Measurements from ENCODE around the gene SKI. TPM values are rescaled to one million over a fixed set of nuclear protein-coding genes. Genes with fewer than 3 reads are reported as not detected.

SKI gene
- total RNA-seq, 2 experiments from 2014 or later: 4.7 to 11.7 TPM

DNA sequence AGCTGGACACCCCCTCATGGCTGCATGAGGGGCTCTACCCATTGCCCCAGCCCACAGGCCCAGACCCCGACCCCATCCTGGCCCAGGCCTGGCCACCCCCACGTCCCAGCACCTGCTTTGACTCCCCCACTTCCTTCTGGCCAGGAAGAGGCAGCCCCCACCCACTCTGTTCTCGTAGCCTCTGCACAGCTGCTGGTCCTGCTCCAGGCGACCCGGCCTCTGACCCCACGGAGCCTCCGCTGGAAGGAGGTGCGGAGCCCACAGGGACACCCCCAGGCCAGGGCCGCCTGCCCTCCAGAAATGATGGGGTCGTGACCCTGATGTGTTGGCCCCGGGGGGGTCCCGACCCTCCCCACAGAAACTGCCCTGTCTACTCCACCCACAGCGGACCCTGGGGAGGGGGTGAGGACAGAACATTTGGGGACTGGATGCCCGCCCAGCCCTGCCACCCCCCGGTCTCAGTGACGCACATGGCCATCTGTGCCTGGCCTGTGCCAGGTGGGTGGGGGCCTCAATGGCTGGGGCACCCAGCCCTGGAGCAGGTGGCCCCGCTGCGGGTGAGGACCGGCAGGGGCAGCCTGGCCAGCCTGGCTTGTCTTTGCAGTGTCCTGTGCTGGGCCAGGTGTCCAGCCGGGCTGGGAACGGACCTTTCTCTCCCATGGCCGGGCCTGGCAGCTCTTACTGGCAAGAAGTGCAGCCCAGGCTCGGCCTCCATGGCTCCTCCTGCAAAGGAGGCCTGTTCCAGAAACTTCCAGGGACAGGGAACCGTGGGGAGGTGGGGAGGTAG, 84.6 kb downstream of the SKI start:
- Histone ChIP-seq H3K4me1 (ENCODE audit: insufficient read depth, low read length, poor library complexity, severe bottlenecking) (peaks cover 3% of the 10 kb centered on the region), H4K20me1 (ENCODE audit: insufficient read depth, low read length) (no peaks in the 10 kb centered on the region), H3K4me2 (ENCODE audit: low read length) (no peak overlapping the region), H3K27ac (ENCODE audit: low read depth, low read length, poor library complexity, severe bottlenecking) (no peak overlapping the region), H3K36me3 (ENCODE audit: insufficient read depth, low read length) (no peaks in the 10 kb centered on the region), H3K4me3 (ENCODE audit: low read depth, low read length, poor library complexity, severe bottlenecking) (no peak overlapping the region), H2AFZ (ENCODE audit: low read length) (no peak overlapping the region), H3K9me2 (ENCODE audit: insufficient read depth, low read length) (no peaks in the 10 kb centered on the region), H3K79me2 (ENCODE audit: insufficient read depth, low read depth, low read length) (no peaks in the 10 kb centered on the region), H3K9me3 (ENCODE audit: low read length) (no peaks in the 10 kb centered on the region)
- TF ChIP-seq EZH2phosphoT487 (IDR thresholded peaks at IDR 0.05; ENCODE audit: borderline replicate concordance, low read depth, low read length): no peak
- TF ChIP-seq, protein P1, sequence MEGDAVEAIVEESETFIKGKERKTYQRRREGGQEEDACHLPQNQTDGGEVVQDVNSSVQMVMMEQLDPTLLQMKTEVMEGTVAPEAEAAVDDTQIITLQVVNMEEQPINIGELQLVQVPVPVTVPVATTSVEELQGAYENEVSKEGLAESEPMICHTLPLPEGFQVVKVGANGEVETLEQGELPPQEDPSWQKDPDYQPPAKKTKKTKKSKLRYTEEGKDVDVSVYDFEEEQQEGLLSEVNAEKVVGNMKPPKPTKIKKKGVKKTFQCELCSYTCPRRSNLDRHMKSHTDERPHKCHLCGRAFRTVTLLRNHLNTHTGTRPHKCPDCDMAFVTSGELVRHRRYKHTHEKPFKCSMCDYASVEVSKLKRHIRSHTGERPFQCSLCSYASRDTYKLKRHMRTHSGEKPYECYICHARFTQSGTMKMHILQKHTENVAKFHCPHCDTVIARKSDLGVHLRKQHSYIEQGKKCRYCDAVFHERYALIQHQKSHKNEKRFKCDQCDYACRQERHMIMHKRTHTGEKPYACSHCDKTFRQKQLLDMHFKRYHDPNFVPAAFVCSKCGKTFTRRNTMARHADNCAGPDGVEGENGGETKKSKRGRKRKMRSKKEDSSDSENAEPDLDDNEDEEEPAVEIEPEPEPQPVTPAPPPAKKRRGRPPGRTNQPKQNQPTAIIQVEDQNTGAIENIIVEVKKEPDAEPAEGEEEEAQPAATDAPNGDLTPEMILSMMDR (conservative IDR thresholded peaks at IDR 0.05; ENCODE audit: low read length): no peak
- intact Hi-C loops (cut with micrococcal nuclease; ENCODE audit: unreplicated experiment): no loop called here
- ChIA-PET CTCF (ENCODE audit: unreplicated experiment) (interaction anchor here (0.7 kb wide), 1 partner anchor 882 kb away, joined by 3 read pairs; no protein-coding TSS in a partner anchor), POLR2A (interaction anchor here (0.6 kb wide), 1 partner anchor 87 kb away, joined by 3 read pairs; no protein-coding TSS in a partner anchor)
- no TSS peak for BruUV-seq (replicated peaks)
- DNase-seq (ENCODE audit: low spot score): no peak

DNA sequence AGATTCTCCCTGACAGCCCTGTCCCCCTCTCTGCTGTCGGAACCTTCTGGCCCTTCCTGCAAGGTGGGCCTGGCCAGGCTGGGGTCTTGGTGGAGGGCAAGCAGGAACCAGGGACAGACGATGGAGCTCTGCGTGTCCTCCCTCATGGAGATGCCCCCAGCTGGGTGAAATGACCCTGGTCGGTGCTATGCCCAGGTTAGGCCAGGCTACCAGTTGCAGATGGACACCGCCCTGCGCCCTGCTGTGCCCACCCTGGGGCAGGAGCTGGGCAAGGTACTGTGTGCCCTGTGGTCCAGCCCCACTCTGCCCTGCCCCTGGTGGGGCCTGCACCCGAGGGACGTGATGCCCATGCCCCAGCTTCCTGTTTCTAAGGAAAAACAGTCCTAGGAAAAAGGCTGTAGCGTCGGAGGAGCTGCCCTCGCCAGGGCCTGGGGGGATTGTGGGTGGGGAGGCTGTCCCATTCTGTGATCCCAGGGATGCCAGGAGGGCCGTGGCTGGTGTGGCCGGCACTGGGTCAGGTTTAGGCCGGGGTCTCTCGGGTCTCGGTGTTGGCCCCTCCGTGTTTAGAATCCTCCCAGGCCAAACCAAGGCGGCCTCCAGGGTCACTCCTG, 85.6 kb downstream of the SKI start:
- intact Hi-C loops (cut with micrococcal nuclease; ENCODE audit: unreplicated experiment): no loop called here
- ChIA-PET CTCF (ENCODE audit: unreplicated experiment) (no interaction called here), POLR2A (no interaction called here)
- Histone ChIP-seq H3K4me2 (ENCODE audit: low read length) (no peak overlapping the region), H3K4me1 (ENCODE audit: insufficient read depth, low read length, poor library complexity, severe bottlenecking) (peaks cover 3% of the 10 kb centered on the region), H3K9me3 (ENCODE audit: low read length) (no peaks in the 10 kb centered on the region), H2AFZ (ENCODE audit: low read length) (no peak overlapping the region), H3K4me3 (ENCODE audit: low read depth, low read length, poor library complexity, severe bottlenecking) (no peak overlapping the region), H4K20me1 (ENCODE audit: insufficient read depth, low read length) (no peaks in the 10 kb centered on the region), H3K36me3 (ENCODE audit: insufficient read depth, low read length) (no peaks in the 10 kb centered on the region), H3K27ac (ENCODE audit: low read depth, low read length, poor library complexity, severe bottlenecking) (no peak overlapping the region), H3K9me2 (ENCODE audit: insufficient read depth, low read length) (no peaks in the 10 kb centered on the region), H3K79me2 (ENCODE audit: insufficient read depth, low read depth, low read length) (no peaks in the 10 kb centered on the region)
- no peak for TF ChIP-seq EZH2phosphoT487 (IDR thresholded peaks at IDR 0.05; ENCODE audit: borderline replicate concordance, low read depth, low read length)
- TF ChIP-seq, protein P1 (conservative IDR thresholded peaks at IDR 0.05; ENCODE audit: low read length): no peak
- DNase-seq (ENCODE audit: low spot score): no peak
- no TSS peak for BruUV-seq (replicated peaks)

DNA sequence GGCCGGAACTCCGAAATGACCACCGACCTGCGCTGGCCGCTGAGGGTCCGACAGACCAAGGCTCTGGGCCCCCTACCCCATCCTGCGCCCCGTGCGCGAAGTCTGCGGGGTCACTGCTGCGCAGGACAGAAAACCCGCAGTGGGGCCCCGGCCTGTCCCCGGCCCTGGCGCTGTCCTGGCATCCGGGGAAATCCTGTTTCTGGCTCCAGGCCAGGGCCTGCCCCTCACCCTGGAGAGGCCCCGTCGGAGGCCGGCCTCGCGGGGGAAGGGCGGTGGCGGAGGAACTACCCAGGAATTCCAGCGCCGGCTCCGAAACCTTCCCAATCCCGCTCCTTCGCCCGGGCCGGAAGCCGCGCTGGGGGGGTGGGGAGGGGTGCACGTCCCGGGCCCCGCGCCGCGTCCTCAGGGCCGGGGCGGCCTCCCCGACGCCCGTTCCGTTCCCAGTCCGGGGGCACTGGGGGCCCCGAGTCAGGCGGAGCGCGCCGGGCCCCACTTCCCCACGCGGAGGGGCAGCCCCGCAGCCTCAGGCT, 86.2 kb downstream of the SKI start:
- Histone ChIP-seq H3K9me2 (ENCODE audit: insufficient read depth, low read length) (no peaks in the 10 kb centered on the region), H3K9me3 (ENCODE audit: low read length) (no peaks in the 10 kb centered on the region), H2AFZ (ENCODE audit: low read length) (no peak overlapping the region), H3K27ac (ENCODE audit: low read depth, low read length, poor library complexity, severe bottlenecking) (no peak overlapping the region), H4K20me1 (ENCODE audit: insufficient read depth, low read length) (no peaks in the 10 kb centered on the region), H3K79me2 (ENCODE audit: insufficient read depth, low read depth, low read length) (no peaks in the 10 kb centered on the region), H3K36me3 (ENCODE audit: insufficient read depth, low read length) (no peaks in the 10 kb centered on the region), H3K4me1 (ENCODE audit: insufficient read depth, low read length, poor library complexity, severe bottlenecking) (peaks cover 3% of the 10 kb centered on the region), H3K4me2 (ENCODE audit: low read length) (no peak overlapping the region), H3K4me3 (ENCODE audit: low read depth, low read length, poor library complexity, severe bottlenecking) (no peak overlapping the region)
- POLR2A ChIA-PET: no interaction called here
- CTCF ChIA-PET (ENCODE audit: unreplicated experiment): no interaction called here
- intact Hi-C loops (cut with micrococcal nuclease; ENCODE audit: unreplicated experiment): no loop called here
- DNase-seq (ENCODE audit: low spot score): no peak
- no TSS peak for BruUV-seq (replicated peaks)
- TF ChIP-seq, protein P1 (conservative IDR thresholded peaks at IDR 0.05; ENCODE audit: low read length): no peak
- no peak for TF ChIP-seq EZH2phosphoT487 (IDR thresholded peaks at IDR 0.05; ENCODE audit: borderline replicate concordance, low read depth, low read length)

All from OCI-LY7 (cell line).